Measurements from ENCODE around the gene TCF25.
"Not testable (repeated sequence)": the region's sequence is repeated elsewhere in the genome, so short reads cannot be mapped to it uniquely, and the experiment has no call there.

Gene TCF25

GRCh38 chr16:89921131-89921701 is 47.8 kb downstream of the TCF25 start:
- DNase-seq, result no peak

GRCh38 chr16:89921702-89922476 is 48.5 kb downstream of the TCF25 start:
- DNase-seq, result no peak

GRCh38 chr16:89922477-89922883 is 49.1 kb downstream of the TCF25 start:
- no peak for DNase-seq

- DNase-seq, result peak; percentile 44
These were observed 49.7 kb downstream of the TCF25 start, which contains the start of gene TUBB3 for GRCh38 chr16:89922884-89923639. TUBB3 (plus strand) TSS chr16:89923342; CDS start chr16:89923402, 60 bp downstream.

- no peak for DNase-seq
These were observed 50.4 kb downstream of the TCF25 start for GRCh38 chr16:89923640-89924296.

- DNase-seq, result no peak
These were observed 51.0 kb downstream of the TCF25 start for GRCh38 chr16:89924297-89924924.

- DNase-seq, result no peak
These were observed 51.5 kb downstream of the TCF25 start for GRCh38 chr16:89924925-89925307.

- DNase-seq, result no peak
These were observed 52.2 kb downstream of the TCF25 start for GRCh38 chr16:89925596-89926079.

- no peak for DNase-seq
These were observed 58.0 kb downstream of the TCF25 start for GRCh38 chr16:89931305-89931896.

- DNase-seq, result no peak
These were observed 58.6 kb downstream of the TCF25 start for GRCh38 chr16:89931964-89932363.

- DNase-seq, result not testable (repeated sequence)
These were observed 60.6 kb downstream of the TCF25 start for GRCh38 chr16:89934019-89934418.

- DNase-seq, result no peak
These were observed 61.5 kb downstream of the TCF25 start for GRCh38 chr16:89934611-89935553.

- DNase-seq, result not testable (repeated sequence)
These were observed 62.2 kb downstream of the TCF25 start for GRCh38 chr16:89935620-89936019.

- DNase-seq, result no peak
These were observed 62.6 kb downstream of the TCF25 start for GRCh38 chr16:89936034-89936433.

GRCh38 chr16:89936508-89936907 is 63.1 kb downstream of the TCF25 start:
- DNase-seq, result no peak

- no peak for DNase-seq
These were observed 63.6 kb downstream of the TCF25 start for GRCh38 chr16:89936981-89937380.

- no peak for DNase-seq
These were observed 64.9 kb downstream of the TCF25 start for GRCh38 chr16:89938175-89938885.

GRCh38 chr16:89944773-89945172 is 71.4 kb downstream of the TCF25 start:
- no peak for DNase-seq

GRCh38 chr16:89945654-89946053 is 72.3 kb downstream of the TCF25 start:
- DNase-seq, result no peak

- no peak for DNase-seq
These were observed 73.1 kb downstream of the TCF25 start for GRCh38 chr16:89946515-89946914.

Measured in NCI-H2029 (cell line).